Measurements from ENCODE around the gene KANK2.

DNA sequence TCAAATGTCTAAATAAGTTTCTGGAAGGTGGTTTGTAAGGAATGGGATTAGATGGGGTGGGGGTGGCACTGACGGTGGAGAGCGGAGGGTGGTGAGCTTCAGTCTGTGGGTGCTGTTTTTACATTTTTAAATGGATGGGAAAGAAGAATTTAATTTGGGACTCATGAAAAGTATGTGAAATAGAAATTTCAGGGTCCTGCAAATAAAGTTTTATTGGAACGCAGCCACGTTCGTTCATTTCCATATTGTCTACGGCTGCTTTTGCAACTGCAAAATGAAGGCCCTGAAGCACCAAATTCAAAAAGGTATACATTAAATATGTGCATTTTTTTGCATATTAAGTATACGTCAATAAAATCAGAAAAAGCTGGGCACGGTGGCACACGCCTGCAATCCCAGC, 9.9 kb downstream of the KANK2 start:
- TF ChIP-seq, protein P1, sequence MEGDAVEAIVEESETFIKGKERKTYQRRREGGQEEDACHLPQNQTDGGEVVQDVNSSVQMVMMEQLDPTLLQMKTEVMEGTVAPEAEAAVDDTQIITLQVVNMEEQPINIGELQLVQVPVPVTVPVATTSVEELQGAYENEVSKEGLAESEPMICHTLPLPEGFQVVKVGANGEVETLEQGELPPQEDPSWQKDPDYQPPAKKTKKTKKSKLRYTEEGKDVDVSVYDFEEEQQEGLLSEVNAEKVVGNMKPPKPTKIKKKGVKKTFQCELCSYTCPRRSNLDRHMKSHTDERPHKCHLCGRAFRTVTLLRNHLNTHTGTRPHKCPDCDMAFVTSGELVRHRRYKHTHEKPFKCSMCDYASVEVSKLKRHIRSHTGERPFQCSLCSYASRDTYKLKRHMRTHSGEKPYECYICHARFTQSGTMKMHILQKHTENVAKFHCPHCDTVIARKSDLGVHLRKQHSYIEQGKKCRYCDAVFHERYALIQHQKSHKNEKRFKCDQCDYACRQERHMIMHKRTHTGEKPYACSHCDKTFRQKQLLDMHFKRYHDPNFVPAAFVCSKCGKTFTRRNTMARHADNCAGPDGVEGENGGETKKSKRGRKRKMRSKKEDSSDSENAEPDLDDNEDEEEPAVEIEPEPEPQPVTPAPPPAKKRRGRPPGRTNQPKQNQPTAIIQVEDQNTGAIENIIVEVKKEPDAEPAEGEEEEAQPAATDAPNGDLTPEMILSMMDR (IDR thresholded peaks at IDR 0.05): no peak
- no peak for TF ChIP-seq POLR2AphosphoS5 (IDR thresholded peaks at IDR 0.05; ENCODE audit: low read depth, low read length)

All from SK-N-SH (cell line).